ENCODE measurements around the gene MTHFD1L. TPM values are rescaled to one million over a fixed set of nuclear protein-coding genes. Genes with fewer than 3 reads are reported as not detected.
"Not testable (repeated sequence)": the region's sequence is repeated elsewhere in the genome, so short reads cannot be mapped to it uniquely, and the experiment has no call there.

Gene MTHFD1L
- total and polyA plus RNA-seq, 4 experiments from 2014 or later, result 3.7 to 11.1 (median 8.9) TPM

DNA sequence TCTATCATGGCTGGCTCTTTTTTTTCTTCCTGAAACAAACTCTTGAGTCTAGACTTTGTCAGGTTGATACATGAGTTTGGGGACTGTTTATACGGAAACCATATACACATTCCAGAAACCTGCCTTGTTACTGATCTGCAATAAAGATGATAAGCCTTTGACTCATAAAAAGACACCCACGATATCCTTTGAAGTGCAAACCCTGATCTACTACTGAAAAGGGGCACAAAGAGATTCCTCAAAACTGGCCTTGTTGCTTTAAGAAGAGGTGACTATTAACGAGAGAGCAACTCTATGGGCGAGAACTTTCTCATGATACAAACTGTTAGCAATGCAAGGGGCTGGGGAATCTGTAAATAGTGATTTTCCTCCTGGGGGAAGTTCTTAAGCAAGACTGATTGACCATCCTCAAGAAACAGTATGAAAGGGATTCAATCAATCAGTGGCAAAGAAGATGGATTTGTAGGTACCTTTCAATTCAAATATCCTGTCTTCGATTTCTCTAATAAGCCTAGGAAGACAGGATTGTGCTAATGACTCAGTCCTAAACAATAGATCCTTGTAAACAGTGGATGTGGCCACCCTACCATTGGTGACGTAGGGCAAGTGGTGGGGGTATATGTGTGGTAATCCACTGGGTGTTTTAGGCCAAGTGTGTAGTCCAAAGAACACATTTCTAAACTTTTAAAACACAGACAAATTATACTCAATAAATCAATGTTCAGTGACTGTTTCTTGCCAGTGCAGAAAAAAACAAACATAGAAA is 260.3 kb downstream of the MTHFD1L start:
- intact Hi-C loops (cut with micrococcal nuclease); DNase-seq; H3K36me3 Mint-ChIP-seq; POLR2A ChIA-PET (ENCODE audit: partially characterized antibody); H3K9me3 ChIP-seq (ENCODE audit: control insufficient read depth in 1 of 2, low read length in 2 of 2); H3K4me1 Mint-ChIP-seq; CTCF ChIA-PET (ENCODE audit: partially characterized antibody); H3K4me3 ChIP-seq (ENCODE audit: low read length in 2 of 2); H3K27me3 ChIP-seq (ENCODE audit: insufficient read depth, low read length); H3K4me3 Mint-ChIP-seq; H3K27me3 Mint-ChIP-seq; H3K27ac Mint-ChIP-seq; H3K9me3 Mint-ChIP-seq; H3K36me3 ChIP-seq (ENCODE audit: insufficient read depth, low read length); H3K27ac ChIP-seq (ENCODE audit: low read depth, low read length); H3K4me1 ChIP-seq (ENCODE audit: insufficient read depth, low read length): not testable (repeated sequence)

DNA sequence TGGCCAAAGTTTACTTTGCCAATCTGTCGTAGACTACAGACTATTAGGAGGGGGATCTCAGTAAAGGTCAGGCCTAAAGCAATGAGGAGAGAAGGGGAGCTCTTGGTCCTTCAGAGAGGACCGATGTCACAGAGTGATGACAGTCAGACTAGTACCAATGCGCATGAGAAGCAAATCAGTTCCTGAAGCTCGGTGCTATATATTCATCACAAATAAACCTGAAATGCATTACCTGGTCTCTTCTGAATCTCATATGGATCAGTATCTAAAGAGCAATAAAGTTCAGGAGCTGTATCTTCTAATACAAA is 260.9 kb downstream of the MTHFD1L start:
- H3K4me3 Mint-ChIP-seq; POLR2A ChIA-PET (ENCODE audit: partially characterized antibody): not testable (repeated sequence)

GRCh38 chr6:151127133-151127798 is 261.8 kb downstream of the MTHFD1L start:
- intact Hi-C loops (cut with micrococcal nuclease); H3K27ac ChIP-seq (ENCODE audit: low read depth, low read length); H3K9me3 ChIP-seq (ENCODE audit: control insufficient read depth in 1 of 2, low read length in 2 of 2); H3K36me3 ChIP-seq (ENCODE audit: insufficient read depth, low read length); POLR2A ChIA-PET (ENCODE audit: partially characterized antibody); CTCF ChIA-PET (ENCODE audit: partially characterized antibody); H3K4me1 ChIP-seq (ENCODE audit: insufficient read depth, low read length); H3K4me3 Mint-ChIP-seq; H3K4me3 ChIP-seq (ENCODE audit: low read length in 2 of 2); H3K27me3 Mint-ChIP-seq; H3K27me3 ChIP-seq (ENCODE audit: insufficient read depth, low read length); H3K4me1 Mint-ChIP-seq; H3K9me3 Mint-ChIP-seq; H3K36me3 Mint-ChIP-seq; DNase-seq; H3K27ac Mint-ChIP-seq: not testable (repeated sequence)

More for the DNA sequence above, 260.9 kb downstream of the MTHFD1L start:
- H3K27me3 ChIP-seq (ENCODE audit: insufficient read depth, low read length); H3K27ac Mint-ChIP-seq; DNase-seq; H3K27ac ChIP-seq (ENCODE audit: low read depth, low read length); H3K27me3 Mint-ChIP-seq; H3K9me3 ChIP-seq (ENCODE audit: control insufficient read depth in 1 of 2, low read length in 2 of 2); intact Hi-C loops (cut with micrococcal nuclease); H3K4me3 ChIP-seq (ENCODE audit: low read length in 2 of 2); H3K4me1 ChIP-seq (ENCODE audit: insufficient read depth, low read length); H3K36me3 ChIP-seq (ENCODE audit: insufficient read depth, low read length); CTCF ChIA-PET (ENCODE audit: partially characterized antibody); H3K4me1 Mint-ChIP-seq; H3K36me3 Mint-ChIP-seq; H3K9me3 Mint-ChIP-seq: not testable (repeated sequence)

DNA sequence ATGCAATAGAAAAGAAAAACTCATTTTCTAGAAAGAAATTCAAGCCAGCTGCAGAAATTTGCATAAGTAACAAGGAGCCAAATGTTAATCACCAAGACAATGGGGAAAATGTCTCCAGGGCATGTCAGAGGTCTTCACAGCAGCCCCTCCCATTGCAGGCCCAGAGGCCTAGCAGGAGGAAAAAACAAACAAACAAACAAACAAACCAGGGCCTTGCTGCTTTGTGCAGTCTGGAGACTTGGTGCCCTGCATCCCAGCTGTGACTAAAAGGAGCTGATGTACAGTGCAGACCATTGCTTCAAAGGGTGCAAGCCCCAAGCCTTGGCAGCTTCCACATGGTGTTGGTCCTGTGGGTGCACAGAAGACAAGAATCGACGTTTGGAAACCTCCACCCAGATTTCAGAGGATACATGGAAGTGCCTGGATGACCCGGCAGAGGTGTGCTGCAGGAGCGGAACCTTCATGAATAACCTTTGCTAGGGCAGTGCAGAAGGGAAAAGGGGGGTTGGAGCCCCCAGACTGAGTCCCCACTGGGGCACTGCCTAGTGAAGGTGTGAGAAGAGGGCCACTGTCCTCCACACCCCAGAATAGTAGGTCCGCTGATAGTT is 263.4 kb downstream of the MTHFD1L start:
- Mint-ChIP-seq H3K4me1 (no peaks in the 10 kb centered on the region), H3K4me3 (no peak overlapping the region), H3K9me3 (peaks cover 0 to 2% (median 0%) of the 10 kb centered on the region in 8 donors), H3K27ac (no peak overlapping the region), H3K36me3 (no peaks in the 10 kb centered on the region), H3K27me3 (peaks cover 3 to 5% of the 10 kb centered on the region in 2 donors)
- H3K36me3 ChIP-seq (ENCODE audit: insufficient read depth, low read length), result no peaks in the 10 kb centered on the region
- no peaks in the 10 kb centered on the region for H3K27me3 ChIP-seq (ENCODE audit: insufficient read depth, low read length)
- intact Hi-C loops (cut with micrococcal nuclease), result no loop called here
- ChIA-PET POLR2A (ENCODE audit: partially characterized antibody) (no interaction called here), CTCF (ENCODE audit: partially characterized antibody) (no interaction called here)
- no peak overlapping the region for H3K27ac ChIP-seq (ENCODE audit: low read depth, low read length)
- no peak for DNase-seq
- H3K4me3 ChIP-seq (ENCODE audit: low read length in 2 of 2), result no peak overlapping the region
- H3K4me1 ChIP-seq (ENCODE audit: insufficient read depth, low read length), result no peaks in the 10 kb centered on the region
- no peaks in the 10 kb centered on the region for H3K9me3 ChIP-seq (ENCODE audit: control insufficient read depth in 1 of 2, low read length in 2 of 2)

- Histone ChIP-seq H3K4me1 (ENCODE audit: insufficient read depth, low read length) (no peaks in the 10 kb centered on the region), H3K9me3 (ENCODE audit: control insufficient read depth in 1 of 2, low read length in 2 of 2) (no peaks in the 10 kb centered on the region), H3K36me3 (ENCODE audit: insufficient read depth, low read length) (no peaks in the 10 kb centered on the region), H3K27ac (ENCODE audit: low read depth, low read length) (no peak overlapping the region), H3K4me3 (ENCODE audit: low read length in 2 of 2) (no peak overlapping the region), H3K27me3 (ENCODE audit: insufficient read depth, low read length) (no peaks in the 10 kb centered on the region)
- peaks cover 4 to 5% of the 10 kb centered on the region in 2 donors for H3K27me3 Mint-ChIP-seq
- H3K27ac Mint-ChIP-seq, result no peak overlapping the region
- H3K4me1 Mint-ChIP-seq, result no peaks in the 10 kb centered on the region
- ChIA-PET POLR2A (ENCODE audit: partially characterized antibody) (no interaction called here), CTCF (ENCODE audit: partially characterized antibody) (no interaction called here)
- no peak overlapping the region for H3K4me3 Mint-ChIP-seq
- no peaks in the 10 kb centered on the region for H3K36me3 Mint-ChIP-seq
- intact Hi-C loops (cut with micrococcal nuclease), result no loop called here
- H3K9me3 Mint-ChIP-seq, result peaks cover 0 to 4% (median 0%) of the 10 kb centered on the region in 8 donors
- DNase-seq, result no peak
Measured at GRCh38 chr6:151130329-151130728, 264.8 kb downstream of the MTHFD1L start.

DNA sequence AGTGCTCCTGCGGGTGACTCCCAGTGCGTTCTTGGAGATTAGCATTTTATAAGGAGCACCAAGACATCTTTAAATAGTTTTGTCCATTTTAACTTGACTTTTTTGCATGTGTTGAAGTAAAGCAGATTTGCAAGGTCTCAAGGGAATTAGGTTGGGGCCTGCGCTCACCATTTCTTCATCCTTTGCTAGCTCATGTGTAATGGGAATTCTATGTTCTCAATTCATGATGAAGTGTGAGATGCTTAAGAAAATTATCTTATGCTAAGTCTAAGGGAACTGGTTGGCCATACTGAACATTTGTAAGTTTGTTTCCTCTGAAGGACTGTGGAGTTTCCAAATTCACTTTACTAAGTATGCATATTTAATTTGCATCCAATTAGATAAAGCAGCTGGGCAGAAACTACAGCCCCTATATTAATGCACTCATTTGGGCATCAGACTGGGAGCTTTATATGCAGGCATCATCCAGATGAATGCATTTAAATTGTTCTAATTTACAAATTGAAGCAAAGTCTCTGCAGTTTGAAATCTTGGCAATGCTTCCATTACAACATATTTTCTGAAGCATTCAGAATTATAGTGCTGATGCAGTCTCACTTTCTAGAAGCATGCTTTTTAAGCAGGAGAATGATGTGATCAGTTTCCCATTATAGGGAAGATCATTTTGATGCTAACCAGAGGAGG is 266.0 kb downstream of the MTHFD1L start:
- H3K36me3 Mint-ChIP-seq, result no peaks in the 10 kb centered on the region
- H3K27me3 Mint-ChIP-seq, result peaks cover 4 to 5% of the 10 kb centered on the region in 2 donors
- no peak overlapping the region for H3K27ac ChIP-seq (ENCODE audit: low read depth, low read length)
- H3K4me1 Mint-ChIP-seq, result no peaks in the 10 kb centered on the region
- intact Hi-C loops (cut with micrococcal nuclease), result no loop called here
- DNase-seq, result no peak
- ChIA-PET CTCF (ENCODE audit: partially characterized antibody) (no interaction called here), POLR2A (ENCODE audit: partially characterized antibody) (no interaction called here)
- no peaks in the 10 kb centered on the region for H3K9me3 ChIP-seq (ENCODE audit: control insufficient read depth in 1 of 2, low read length in 2 of 2)
- no peak overlapping the region for H3K4me3 Mint-ChIP-seq
- H3K4me1 ChIP-seq (ENCODE audit: insufficient read depth, low read length), result no peaks in the 10 kb centered on the region
- H3K9me3 Mint-ChIP-seq, result peaks cover 0 to 4% (median 0%) of the 10 kb centered on the region in 8 donors
- no peaks in the 10 kb centered on the region for H3K27me3 ChIP-seq (ENCODE audit: insufficient read depth, low read length)
- no peak overlapping the region for H3K27ac Mint-ChIP-seq
- no peak overlapping the region for H3K4me3 ChIP-seq (ENCODE audit: low read length in 2 of 2)
- H3K36me3 ChIP-seq (ENCODE audit: insufficient read depth, low read length), result no peaks in the 10 kb centered on the region

- H3K27ac ChIP-seq (ENCODE audit: low read depth, low read length), result no peak overlapping the region
- CTCF ChIA-PET (ENCODE audit: partially characterized antibody), result no interaction called here
- no peak overlapping the region for H3K27ac Mint-ChIP-seq
- no peak for DNase-seq
- no peak overlapping the region for H3K4me3 ChIP-seq (ENCODE audit: low read length in 2 of 2)
- no peaks in the 10 kb centered on the region for H3K4me1 Mint-ChIP-seq
- H3K4me3 Mint-ChIP-seq, result no peak overlapping the region
- H3K4me1 ChIP-seq (ENCODE audit: insufficient read depth, low read length), result no peaks in the 10 kb centered on the region
- intact Hi-C loops (cut with micrococcal nuclease), result no loop called here
- no peaks in the 10 kb centered on the region for H3K36me3 ChIP-seq (ENCODE audit: insufficient read depth, low read length)
- no peaks in the 10 kb centered on the region for H3K9me3 ChIP-seq (ENCODE audit: control insufficient read depth in 1 of 2, low read length in 2 of 2)
- no peaks in the 10 kb centered on the region for H3K36me3 Mint-ChIP-seq
- POLR2A ChIA-PET (ENCODE audit: partially characterized antibody), result no interaction called here
- peaks cover 0 to 8% of the 10 kb centered on the region in 2 donors for H3K27me3 Mint-ChIP-seq
- H3K27me3 ChIP-seq (ENCODE audit: insufficient read depth, low read length), result no peaks in the 10 kb centered on the region
- H3K9me3 Mint-ChIP-seq, result peaks cover 0 to 4% (median 0%) of the 10 kb centered on the region in 8 donors
Measured at GRCh38 chr6:151136141-151136755, 270.7 kb downstream of the MTHFD1L start.
